HL-60 (cell line): ENCODE measurements around the gene LMF2.

Experiments
- DNase-seq, 2 experiments: peaks; one replicate each; pipeline ENCODE4 v3.0.0-alpha.2; 2010 to 2020; ENCODE audit warnings: low read depth in 1 of 2, low spot score in 1 of 2
- H3K27ac ChIP-seq: fragments of 250-450 bp; sonication (Bioruptor Pico); replicated peaks from 2 replicates; pipeline ENCODE4 v1.5.1; 2020; ENCODE audit warnings: mild to moderate bottlenecking, moderate library complexity
- H3K27me3 ChIP-seq: fragments of 250-450 bp; sonication (Bioruptor Pico); 2 replicates; pipeline ENCODE4 v1.5.1; 2021; ENCODE audit warnings: mild to moderate bottlenecking, moderate library complexity; ENCODE audit not compliant: insufficient read depth, poor library complexity, severe bottlenecking
- H3K4me3 ChIP-seq: replicated peaks from 2 replicates; pipeline ENCODE4 v1.5.1; 2011; ENCODE audit warnings: mild to moderate bottlenecking, control low read depth, low read length; ENCODE audit not compliant: insufficient read depth
- GABPA ChIP-seq: IDR thresholded peaks from 2 replicates; pipeline ENCODE4 v1.6.1; 2012; ENCODE audit warnings: low read depth
- POLR2AphosphoS5 ChIP-seq: IDR thresholded peaks from 2 replicates; pipeline ENCODE4 v1.6.1; 2012; ENCODE audit warnings: low read depth
- SPI1 ChIP-seq: IDR thresholded peaks from 2 replicates; pipeline ENCODE4 v1.6.1; 2012; ENCODE audit warnings: low read depth, mild to moderate bottlenecking, borderline replicate concordance
- TF ChIP-seq, protein P1 (sequence below): IDR thresholded peaks from one replicate; pipeline ENCODE4 v1.5.1; 2011; ENCODE audit warnings: low read length, control low read depth, inconsistent platforms; ENCODE audit not compliant: insufficient read depth
- TF ChIP-seq, protein P2 (sequence below): IDR thresholded peaks from 2 replicates; pipeline ENCODE4 v1.6.1; 2012; ENCODE audit warnings: low read depth; ENCODE audit not compliant: insufficient replicate concordance

LMF2 gene

DNA sequence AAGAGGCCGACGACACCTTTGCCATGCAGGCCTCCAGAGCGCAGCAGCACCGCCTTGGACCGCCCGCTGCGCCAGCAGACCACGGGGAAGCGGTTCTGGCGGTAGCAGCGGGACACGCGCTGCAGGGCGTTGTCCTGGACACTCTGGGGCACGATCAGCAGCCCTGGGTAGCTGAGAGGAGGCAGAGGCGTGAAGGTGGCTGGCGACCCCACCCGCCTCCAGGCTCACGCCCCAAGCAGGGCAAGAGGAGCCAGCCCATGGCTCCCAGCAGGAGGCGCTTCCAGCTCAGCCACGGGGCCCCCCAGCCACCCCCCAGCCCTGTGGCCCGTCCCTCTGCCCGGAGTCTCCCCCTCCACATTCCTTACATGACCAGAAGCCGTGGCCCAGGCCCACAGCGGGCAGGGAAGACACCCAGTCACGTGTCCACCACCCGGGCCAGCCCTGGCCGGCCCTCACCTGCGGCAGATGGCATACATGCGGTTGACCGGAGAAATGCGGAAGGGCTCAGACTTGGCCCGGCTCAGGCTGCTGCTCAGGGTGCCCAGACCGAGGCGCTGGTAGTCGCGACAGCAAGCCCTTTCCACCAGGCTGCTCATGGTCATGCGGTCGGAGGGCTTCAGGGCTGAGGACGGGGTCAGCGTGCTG lies 47.9 kb downstream of the LMF2 start:
- no peak for DNase-seq
- Histone ChIP-seq H3K27me3 (no peaks in the 10 kb centered on the region), H3K27ac (no peak overlapping the region), H3K4me3 (no peak overlapping the region)
- TF ChIP-seq, protein P1, sequence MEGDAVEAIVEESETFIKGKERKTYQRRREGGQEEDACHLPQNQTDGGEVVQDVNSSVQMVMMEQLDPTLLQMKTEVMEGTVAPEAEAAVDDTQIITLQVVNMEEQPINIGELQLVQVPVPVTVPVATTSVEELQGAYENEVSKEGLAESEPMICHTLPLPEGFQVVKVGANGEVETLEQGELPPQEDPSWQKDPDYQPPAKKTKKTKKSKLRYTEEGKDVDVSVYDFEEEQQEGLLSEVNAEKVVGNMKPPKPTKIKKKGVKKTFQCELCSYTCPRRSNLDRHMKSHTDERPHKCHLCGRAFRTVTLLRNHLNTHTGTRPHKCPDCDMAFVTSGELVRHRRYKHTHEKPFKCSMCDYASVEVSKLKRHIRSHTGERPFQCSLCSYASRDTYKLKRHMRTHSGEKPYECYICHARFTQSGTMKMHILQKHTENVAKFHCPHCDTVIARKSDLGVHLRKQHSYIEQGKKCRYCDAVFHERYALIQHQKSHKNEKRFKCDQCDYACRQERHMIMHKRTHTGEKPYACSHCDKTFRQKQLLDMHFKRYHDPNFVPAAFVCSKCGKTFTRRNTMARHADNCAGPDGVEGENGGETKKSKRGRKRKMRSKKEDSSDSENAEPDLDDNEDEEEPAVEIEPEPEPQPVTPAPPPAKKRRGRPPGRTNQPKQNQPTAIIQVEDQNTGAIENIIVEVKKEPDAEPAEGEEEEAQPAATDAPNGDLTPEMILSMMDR, result no peak
- TF ChIP-seq POLR2AphosphoS5 (no peak), GABPA (no peak), SPI1 (no peak)
- TF ChIP-seq, protein P2, sequence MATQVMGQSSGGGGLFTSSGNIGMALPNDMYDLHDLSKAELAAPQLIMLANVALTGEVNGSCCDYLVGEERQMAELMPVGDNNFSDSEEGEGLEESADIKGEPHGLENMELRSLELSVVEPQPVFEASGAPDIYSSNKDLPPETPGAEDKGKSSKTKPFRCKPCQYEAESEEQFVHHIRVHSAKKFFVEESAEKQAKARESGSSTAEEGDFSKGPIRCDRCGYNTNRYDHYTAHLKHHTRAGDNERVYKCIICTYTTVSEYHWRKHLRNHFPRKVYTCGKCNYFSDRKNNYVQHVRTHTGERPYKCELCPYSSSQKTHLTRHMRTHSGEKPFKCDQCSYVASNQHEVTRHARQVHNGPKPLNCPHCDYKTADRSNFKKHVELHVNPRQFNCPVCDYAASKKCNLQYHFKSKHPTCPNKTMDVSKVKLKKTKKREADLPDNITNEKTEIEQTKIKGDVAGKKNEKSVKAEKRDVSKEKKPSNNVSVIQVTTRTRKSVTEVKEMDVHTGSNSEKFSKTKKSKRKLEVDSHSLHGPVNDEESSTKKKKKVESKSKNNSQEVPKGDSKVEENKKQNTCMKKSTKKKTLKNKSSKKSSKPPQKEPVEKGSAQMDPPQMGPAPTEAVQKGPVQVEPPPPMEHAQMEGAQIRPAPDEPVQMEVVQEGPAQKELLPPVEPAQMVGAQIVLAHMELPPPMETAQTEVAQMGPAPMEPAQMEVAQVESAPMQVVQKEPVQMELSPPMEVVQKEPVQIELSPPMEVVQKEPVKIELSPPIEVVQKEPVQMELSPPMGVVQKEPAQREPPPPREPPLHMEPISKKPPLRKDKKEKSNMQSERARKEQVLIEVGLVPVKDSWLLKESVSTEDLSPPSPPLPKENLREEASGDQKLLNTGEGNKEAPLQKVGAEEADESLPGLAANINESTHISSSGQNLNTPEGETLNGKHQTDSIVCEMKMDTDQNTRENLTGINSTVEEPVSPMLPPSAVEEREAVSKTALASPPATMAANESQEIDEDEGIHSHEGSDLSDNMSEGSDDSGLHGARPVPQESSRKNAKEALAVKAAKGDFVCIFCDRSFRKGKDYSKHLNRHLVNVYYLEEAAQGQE, result no peak

DNA sequence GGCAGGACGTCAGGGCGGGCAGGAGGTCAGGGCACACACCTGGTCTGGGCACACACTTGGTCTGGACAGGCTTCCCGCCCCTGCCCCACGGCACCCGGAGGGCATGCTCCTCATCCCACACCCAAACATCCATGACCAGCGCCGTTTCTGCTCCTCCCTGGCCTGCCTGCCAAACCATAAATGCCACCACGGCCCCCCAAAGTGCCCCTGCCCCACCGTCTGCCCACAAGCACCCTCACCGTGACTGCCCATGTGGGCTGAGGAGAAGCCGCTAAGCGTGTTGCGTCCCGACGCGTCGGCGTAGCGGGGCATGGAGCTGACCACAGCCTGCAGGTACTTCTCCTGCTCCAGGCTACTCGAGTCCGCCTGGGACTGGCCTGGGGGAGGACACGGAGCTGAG lies 48.5 kb downstream of the LMF2 start:
- H3K27ac ChIP-seq, result no peak overlapping the region
- TF ChIP-seq SPI1 (no peak), GABPA (no peak), POLR2AphosphoS5 (no peak)
- TF ChIP-seq, protein P2, result no peak
- TF ChIP-seq, protein P1, result no peak
- DNase-seq, result no peak
- H3K4me3 ChIP-seq, result no peak overlapping the region
- no peaks in the 10 kb centered on the region for H3K27me3 ChIP-seq

DNA sequence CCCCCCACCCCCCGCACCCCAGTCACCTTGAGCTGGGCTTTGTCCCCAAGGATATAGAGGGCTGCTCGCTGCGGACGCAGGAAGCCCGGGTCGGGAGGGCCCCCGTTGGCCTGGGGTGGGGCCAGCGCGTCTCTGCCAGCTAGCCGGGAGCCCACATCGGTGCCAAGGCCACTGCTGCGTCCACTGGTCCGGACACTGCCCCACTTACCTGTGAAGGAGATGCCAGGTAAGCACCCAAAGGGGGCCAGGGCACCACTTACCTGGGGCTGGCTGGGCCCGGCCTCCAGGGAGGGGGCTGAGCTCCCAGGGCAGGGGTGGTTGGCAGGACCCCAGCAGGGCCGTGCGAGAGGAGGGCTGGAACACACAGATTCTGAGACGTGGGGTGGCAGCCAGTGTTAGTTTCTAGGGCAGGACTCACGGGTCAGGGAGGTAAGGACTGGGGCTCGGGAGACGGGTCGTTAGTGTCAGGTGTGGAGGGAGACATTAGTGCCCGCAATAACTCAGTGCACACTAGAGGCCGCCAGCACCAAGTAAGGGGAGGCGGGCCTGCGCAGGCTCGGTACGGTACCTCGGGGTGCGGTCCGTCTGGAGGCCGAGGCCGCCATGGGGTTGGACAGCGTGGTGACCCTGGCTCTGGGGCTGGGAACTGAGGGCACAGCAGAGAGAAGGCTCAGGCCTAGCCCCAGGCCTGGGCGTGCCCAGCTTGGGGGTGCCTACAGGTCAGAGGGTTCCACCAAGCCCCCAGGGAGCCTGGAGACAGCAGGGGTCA lies 50.9 kb downstream of the LMF2 start:
- Histone ChIP-seq H3K27ac (no peak overlapping the region), H3K27me3 (no peaks in the 10 kb centered on the region), H3K4me3 (no peak overlapping the region)
- TF ChIP-seq, protein P2, result no peak
- TF ChIP-seq, protein P1, result peak; percentile 16
- DNase-seq, result no peak
